GM19397 (cell line): ENCODE measurements around the gene ZNF879.

Source experiments
- ATAC-seq: cut with Tn5 transposase; IDR thresholded peaks from one replicate; pipeline ENCODE4 v1.9.1; 2021; ENCODE audit warnings: mild to moderate bottlenecking, moderate library complexity; ENCODE audit not compliant: unreplicated experiment

ZNF879 gene

DNA sequence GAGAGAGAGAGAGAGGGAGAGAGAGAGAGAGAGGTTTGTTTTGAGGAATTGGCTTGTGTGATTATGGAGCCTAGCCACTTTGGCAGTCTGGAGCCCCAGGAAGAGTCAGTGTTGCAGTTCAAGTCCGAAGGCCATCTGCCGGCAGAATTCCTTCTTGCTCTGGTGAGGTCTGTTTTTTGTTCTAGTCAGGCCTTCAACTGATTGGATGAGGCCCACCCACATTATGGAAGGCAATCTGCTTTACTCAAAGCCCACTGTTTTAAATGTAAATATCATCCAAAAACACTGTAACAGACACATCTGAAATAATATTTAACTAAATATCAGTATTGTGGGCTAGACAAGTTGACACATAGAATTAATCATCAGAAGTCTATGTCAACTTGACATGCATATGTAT lies 17.0 kb upstream of the ZNF879 start:
- no peak for ATAC-seq

DNA sequence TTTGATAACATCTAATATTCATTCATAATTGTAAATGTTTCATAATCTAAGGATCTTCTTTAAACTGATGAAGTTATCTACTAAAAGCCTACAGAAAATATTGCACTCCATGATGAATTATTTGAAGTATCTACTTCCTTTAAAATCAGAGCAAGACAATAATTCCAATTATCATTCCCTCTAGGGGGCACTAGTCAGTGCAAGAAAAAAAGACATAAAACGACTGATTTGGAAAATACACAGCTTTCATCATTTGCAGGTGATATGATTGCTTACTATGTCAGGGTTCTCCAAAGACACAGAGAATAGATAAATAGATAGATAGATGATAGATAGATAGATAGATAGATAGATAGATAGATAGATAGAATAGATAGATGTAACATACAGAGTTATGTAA lies 14.9 kb upstream of the ZNF879 start:
- ATAC-seq: no peak

DNA sequence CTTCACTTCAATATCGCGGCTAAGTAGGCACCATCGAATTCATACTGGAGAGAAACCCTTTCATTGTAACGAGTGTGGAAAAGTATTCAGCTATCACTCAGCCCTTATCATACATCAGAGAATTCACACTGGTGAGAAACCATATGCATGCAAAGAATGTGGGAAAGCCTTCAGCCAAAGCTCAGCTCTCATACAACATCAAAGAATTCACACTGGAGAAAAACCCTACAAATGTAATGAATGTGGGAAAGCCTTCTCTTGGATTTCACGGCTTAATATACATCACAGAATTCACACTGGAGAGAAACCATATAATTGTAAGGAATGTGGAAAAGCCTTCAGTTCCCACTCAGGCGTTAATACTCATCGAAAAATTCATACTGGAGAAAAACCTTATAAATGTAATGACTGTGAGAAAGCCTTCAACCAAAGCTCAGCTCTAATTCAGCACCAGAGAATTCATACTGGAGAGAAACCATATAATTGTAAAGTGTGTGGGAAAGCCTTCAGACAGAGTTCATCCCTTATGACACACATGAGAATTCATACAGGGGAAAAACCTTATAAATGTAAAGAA lies 9.5 kb downstream of the ZNF879 start:
- no peak for ATAC-seq

DNA sequence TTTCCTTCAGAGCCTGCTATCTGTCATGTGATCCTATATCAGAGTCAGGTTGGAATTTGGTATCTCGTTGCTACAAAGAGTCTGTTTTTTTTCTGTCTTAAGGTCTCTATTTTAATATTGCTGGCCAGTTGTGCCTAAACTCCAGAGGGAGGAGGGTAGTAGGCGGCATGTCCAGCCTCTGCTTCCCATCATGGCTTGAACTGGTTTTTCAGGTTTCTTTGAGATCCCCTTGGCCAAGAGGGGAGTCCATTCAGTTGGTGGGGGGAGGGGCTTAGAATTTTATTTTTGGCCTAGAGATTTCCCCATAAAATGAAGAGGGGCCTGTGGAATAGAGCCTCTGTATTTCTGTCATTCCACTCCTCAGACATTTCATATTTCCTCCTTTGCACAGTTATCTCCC lies 21.2 kb downstream of the ZNF879 start:
- no peak for ATAC-seq

DNA sequence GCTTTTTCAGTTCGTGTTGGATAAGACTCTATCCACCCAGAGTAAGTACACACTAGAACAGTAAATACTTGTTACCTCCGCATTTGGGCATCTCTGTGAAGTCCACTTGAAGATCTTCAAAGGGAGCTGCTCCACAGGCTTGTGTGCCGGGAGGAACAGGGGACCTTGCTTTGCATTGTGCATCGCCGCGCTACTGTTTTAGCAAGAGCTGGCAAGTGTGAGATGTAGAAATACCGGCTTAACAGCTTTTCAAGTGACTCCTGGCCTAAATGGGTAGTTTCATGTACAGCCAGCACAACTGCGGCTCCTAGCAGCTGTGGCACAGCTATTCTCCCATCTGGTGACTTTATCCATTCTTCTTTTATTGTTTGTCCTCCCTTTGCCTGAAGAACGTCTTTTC lies 28.2 kb downstream of the ZNF879 start:
- ATAC-seq: no peak

DNA sequence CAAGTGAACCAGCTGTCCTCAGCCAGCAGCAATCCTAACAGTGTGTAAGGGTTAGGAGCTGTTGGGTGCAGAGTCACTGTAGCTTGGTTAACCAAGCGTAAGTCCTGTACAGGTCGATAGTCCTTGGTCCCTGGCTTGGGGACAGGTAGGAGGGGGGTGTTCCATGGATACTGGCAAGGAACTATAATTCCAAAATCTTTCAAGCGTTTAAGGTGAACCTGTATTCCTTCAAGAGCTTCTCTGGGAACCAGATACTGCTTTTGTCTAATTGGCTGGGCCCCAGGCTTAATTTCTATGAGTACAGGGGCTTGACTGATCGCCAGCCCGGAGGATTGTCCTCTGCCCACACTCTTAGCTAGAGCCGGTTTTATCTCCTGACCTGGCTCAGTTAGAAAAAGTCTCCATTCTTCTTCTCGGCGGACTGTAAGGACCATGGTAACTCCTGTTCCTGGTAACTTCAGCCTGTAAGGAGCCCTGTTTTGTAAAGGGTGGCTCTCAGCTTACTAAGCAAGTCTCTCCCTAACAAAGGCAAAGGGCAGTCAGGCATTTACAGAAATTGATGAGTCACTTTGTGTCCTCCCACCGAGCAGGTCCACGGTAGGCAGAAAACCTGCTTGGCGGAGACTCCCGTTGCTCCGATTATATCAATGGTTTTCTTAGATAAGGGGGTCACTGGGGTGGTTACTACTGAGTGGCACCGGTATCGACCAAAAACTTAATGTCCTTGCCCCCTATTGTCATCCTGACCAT lies 30.6 kb downstream of the ZNF879 start:
- no peak for ATAC-seq

DNA sequence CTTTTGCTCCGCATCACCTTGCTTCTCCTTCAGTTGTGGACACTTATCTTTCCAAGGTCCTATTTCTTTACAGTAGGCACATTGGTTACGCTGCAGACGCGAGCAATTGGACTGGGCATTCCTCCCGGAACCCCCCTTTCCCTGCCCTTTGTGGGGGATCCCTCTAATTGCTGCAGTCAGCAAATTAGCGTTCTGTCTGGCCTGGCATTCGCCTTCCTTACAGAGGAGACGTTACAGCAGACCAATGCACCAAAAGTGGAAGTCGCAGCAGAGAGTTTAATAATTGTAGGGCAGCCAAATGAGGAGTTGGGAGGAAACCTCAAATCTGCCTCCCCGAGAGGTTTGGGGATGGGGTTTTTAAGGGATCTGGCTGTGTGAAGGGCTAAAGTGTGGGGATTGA lies 31.3 kb downstream of the ZNF879 start:
- ATAC-seq: no peak

DNA sequence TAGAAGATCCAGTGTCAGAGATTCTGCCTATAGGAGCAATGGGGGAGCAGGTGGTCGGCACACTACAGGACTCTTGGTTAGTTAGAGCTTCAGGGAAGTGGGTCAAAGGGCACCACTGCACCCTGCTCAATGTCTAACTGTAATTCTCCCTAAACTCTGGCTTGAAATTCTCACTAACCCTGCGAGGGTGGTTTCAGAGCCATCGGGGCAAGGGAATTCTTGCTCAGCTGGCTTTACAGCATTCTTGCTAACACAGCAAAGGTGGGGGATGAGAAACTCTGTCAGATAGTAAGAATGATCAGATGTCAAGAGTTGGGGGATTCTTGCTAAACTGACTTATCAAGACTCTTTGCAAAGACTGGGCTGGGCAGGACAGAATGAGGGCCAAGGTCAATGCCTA lies 31.8 kb downstream of the ZNF879 start:
- no peak for ATAC-seq

DNA sequence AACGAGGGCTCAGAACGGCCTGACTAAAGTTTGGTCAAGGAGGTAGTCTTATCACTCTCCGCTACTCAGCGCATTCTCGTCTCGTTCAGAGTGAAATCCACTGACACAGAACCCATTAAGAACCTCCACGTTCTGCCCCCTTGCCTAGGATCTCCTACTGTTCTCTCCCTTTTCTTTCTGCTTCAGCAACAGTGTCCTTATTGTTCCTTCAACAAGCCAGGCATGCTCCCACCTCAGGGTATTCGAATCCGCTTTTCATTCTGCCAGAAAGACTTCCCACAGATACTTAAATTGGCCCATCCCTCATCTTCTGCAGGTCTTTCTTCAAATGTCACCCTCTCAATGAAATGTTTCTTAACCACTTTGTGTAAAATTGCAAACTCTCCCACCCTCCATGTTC lies 32.2 kb downstream of the ZNF879 start:
- ATAC-seq: no peak

DNA sequence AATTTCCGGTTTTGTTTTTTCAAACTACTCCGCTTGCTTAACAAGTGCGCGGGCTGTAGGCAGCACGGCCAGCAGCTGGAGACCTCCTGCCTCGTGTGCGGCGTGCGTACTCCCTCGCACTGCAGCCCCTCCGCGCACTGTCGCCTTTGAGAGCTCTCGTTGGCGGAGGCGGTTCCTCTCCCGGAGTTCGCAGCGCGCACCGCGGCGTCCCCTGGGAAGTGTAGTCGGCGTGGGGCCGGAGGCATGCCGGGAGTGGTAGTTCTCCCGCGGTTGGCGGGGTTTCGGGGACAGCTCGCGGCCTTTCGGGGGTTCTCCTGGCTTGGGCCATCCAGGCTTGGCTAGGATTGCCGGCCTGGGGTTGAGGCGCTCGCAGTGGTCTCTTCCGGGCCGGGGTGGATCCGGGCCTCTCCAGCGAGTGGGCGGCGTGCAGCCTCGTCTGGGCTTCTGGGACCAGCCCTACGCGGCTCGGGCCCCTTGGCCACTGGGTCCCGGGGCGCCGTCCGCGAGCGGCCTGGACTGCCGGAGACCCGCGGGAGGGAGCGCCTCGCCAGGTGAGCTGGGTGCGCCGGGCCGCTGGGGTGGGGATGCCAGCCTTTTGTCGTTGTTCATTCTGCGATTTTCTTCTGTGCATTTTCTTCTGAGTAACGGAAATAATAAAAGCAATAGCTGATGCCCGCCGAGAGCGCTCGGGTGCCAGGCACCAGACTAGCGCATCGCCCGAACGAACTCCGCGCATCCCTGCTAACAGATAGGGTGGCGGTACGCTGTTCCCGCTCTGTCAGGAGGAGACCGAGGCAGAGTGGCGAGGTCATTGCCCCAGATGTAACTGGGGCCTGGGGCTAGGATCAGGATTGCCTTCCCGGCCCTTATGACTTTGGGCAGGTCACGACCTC lies 36.8 kb downstream of the ZNF879 start, which contains the start of gene ZNF354C:
Gene ZNF354C (plus strand): TSS at position 258 of the 893 bp plus-strand sequence. CDS start 1,696 bp downstream, outside the sequence.
- ATAC-seq: peak; percentile 52

DNA sequence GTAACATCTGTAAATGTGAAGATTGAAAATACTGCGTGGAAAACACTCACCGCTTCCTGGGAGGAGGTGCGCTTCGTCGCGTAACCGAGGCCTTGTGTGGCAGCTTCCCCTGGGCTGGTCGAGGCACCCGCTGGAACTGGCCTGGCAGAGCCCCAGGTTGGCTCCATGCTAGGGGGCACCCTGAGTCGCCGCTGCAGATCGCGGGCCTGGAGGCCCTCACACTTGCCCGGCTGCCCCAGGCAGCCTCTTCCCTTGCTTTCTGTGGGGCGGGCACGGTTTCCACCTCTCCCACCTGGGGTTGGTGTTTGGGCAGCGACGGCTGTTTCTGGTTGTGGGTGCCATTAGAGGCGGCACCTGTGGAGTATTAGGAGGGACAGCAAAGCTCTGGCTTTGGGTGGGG lies 37.4 kb downstream of the ZNF879 start:
- no peak for ATAC-seq

DNA sequence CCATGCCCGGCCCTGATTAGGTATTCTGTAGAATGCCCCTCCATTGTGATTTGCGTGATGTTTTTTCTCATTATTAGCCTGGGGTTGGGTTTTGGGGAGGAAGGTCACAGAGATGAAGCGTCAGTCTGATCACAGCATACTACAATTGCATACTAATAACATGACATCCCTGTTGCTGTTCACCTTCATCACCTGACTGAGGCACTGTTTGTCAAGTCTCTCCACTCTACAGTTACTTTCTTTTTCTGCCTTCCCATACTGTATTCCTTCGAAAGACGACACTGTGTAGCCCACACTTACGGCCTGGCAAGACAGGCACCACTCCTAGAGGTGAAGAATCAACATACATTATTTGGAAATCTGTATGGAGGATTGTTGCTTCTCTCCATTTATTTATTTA lies 42.1 kb downstream of the ZNF879 start:
- no peak for ATAC-seq

DNA sequence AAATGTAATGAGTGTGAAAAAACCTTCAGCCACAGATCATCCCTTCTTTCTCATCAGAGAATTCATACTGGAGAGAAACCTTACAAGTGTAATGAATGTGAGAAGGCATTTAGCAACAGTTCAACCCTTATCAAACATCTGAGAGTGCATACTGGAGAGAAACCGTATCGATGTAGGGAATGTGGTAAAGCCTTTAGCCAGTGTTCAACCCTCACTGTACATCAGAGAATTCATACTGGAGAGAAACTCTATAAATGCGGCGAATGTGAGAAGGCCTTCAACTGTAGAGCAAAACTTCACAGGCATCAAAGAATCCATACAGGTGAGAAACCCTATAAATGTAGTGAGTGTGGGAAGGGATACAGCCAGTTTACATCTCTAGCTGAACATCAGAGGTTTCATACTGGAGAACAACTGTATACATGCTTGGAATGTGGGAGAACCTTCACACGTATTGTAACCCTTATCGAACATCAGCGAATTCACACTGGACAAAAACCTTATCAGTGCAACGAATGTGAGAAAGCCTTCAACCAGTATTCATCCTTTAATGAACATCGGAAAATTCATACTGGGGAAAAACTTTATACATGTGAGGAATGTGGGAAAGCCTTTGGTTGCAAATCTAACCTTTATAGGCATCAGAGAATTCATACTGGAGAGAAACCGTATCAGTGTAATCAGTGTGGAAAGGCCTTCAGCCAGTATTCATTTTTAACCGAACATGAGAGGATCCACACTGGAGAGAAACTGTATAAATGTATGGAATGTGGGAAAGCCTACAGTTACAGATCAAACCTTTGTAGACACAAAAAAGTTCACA lies 55.8 kb downstream of the ZNF879 start:
- no peak for ATAC-seq

DNA sequence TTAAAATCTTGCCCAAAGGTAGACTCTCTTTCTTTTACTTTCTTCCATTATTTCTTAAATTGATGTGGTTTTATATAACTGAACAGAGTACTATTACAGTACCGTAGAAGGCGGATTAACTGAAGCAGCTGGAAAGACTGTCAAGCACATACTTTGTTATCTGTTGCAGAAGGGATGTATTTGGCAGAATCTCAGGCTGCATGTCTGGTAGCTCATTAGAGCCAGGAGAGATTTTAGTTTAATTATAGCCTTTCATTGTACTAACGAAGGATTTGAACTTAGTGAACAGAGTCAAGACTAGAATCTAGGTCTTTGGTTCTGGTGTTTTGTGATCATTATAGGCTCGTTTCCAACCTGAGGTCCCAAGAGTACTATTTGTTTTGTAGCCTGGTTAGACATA lies 57.1 kb downstream of the ZNF879 start:
- ATAC-seq: no peak
